Measurements from ENCODE around the gene SPATA20. TPM values are rescaled to one million over a fixed set of nuclear protein-coding genes. Genes with fewer than 3 reads are reported as not detected.

SPATA20 gene
- total and polyA plus RNA-seq, 2 donors from 2014 or later, result 52.7 to 60.4 TPM

GRCh38 chr17:50557630-50558029, 10.7 kb downstream of the SPATA20 start:
- intact Hi-C loops (cut with DNase I), result loop anchor here (10.0 kb wide), 1 partner anchor 117 kb away; no protein-coding TSS in a partner anchor
- H3K27ac ChIP-seq (ENCODE audit: low read depth in 2 of 2, low read length in 2 of 2), result no peak overlapping the region
- peaks cover 5% of the 10 kb centered on the region for H3K27me3 ChIP-seq (ENCODE audit: control insufficient read depth, insufficient read depth, low read length)
- TF ChIP-seq, protein P1, sequence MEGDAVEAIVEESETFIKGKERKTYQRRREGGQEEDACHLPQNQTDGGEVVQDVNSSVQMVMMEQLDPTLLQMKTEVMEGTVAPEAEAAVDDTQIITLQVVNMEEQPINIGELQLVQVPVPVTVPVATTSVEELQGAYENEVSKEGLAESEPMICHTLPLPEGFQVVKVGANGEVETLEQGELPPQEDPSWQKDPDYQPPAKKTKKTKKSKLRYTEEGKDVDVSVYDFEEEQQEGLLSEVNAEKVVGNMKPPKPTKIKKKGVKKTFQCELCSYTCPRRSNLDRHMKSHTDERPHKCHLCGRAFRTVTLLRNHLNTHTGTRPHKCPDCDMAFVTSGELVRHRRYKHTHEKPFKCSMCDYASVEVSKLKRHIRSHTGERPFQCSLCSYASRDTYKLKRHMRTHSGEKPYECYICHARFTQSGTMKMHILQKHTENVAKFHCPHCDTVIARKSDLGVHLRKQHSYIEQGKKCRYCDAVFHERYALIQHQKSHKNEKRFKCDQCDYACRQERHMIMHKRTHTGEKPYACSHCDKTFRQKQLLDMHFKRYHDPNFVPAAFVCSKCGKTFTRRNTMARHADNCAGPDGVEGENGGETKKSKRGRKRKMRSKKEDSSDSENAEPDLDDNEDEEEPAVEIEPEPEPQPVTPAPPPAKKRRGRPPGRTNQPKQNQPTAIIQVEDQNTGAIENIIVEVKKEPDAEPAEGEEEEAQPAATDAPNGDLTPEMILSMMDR (IDR thresholded peaks at IDR 0.05; ENCODE audit: borderline replicate concordance, extremely low read depth, insufficient read depth), result no peak
- peaks cover 0 to 8% (median 7%) of the 10 kb centered on the region in 3 donors for H3K4me1 ChIP-seq (ENCODE audit: control insufficient read depth in 2 of 3, insufficient read depth in 2 of 3, low read depth in 1 of 3, low read length in 3 of 3)
- DNase-seq (no peak), FAIRE-seq (no peak)
- no peaks in the 10 kb centered on the region for H3K9me3 ChIP-seq (ENCODE audit: control insufficient read depth in 2 of 3, insufficient read depth in 1 of 3, low read length in 3 of 3)
- peaks cover 0 to 15% (median 4%) of the 10 kb centered on the region in 3 donors for H3K36me3 ChIP-seq (ENCODE audit: control insufficient read depth in 2 of 3, insufficient read depth in 3 of 3, low read length in 3 of 3)
- H3K9ac ChIP-seq (ENCODE audit: low read length in 3 of 3), result no peak overlapping the region
- H3K4me3 ChIP-seq (ENCODE audit: low read length in 3 of 3), result no peak overlapping the region

- TF ChIP-seq, protein P1 (IDR thresholded peaks at IDR 0.05; ENCODE audit: borderline replicate concordance, extremely low read depth, insufficient read depth), result no peak
- Histone ChIP-seq H3K9ac (ENCODE audit: low read length in 3 of 3) (no peak overlapping the region), H3K4me3 (ENCODE audit: low read length in 3 of 3) (no peak overlapping the region), H3K27me3 (ENCODE audit: control insufficient read depth, insufficient read depth, low read length) (peaks cover 5% of the 10 kb centered on the region), H3K36me3 (ENCODE audit: control insufficient read depth in 2 of 3, insufficient read depth in 3 of 3, low read length in 3 of 3) (peaks cover 0 to 15% (median 4%) of the 10 kb centered on the region in 3 donors), H3K27ac (ENCODE audit: low read depth in 2 of 2, low read length in 2 of 2) (no peak overlapping the region), H3K4me1 (ENCODE audit: control insufficient read depth in 2 of 3, insufficient read depth in 2 of 3, low read depth in 1 of 3, low read length in 3 of 3) (peaks cover 0 to 8% (median 7%) of the 10 kb centered on the region in 3 donors), H3K9me3 (ENCODE audit: control insufficient read depth in 2 of 3, insufficient read depth in 1 of 3, low read length in 3 of 3) (no peaks in the 10 kb centered on the region)
- DNase-seq (no peak), FAIRE-seq (no peak)
- intact Hi-C loops (cut with DNase I), result loop anchor here (10.0 kb wide), 1 partner anchor 117 kb away; no protein-coding TSS in a partner anchor
These were observed 11.1 kb downstream of the SPATA20 start for GRCh38 chr17:50558091-50558490.

GRCh38 chr17:50558581-50558940, 11.6 kb downstream of the SPATA20 start:
- peaks cover 0 to 8% (median 7%) of the 10 kb centered on the region in 3 donors for H3K4me1 ChIP-seq (ENCODE audit: control insufficient read depth in 2 of 3, insufficient read depth in 2 of 3, low read depth in 1 of 3, low read length in 3 of 3)
- no peak for FAIRE-seq

More at GRCh38 chr17:50558581-50558940, 11.6 kb downstream of the SPATA20 start:
- Histone ChIP-seq H3K27ac (ENCODE audit: low read depth in 2 of 2, low read length in 2 of 2) (no peak overlapping the region), H3K27me3 (ENCODE audit: control insufficient read depth, insufficient read depth, low read length) (peaks cover 8% of the 10 kb centered on the region), H3K9me3 (ENCODE audit: control insufficient read depth in 2 of 3, insufficient read depth in 1 of 3, low read length in 3 of 3) (no peaks in the 10 kb centered on the region), H3K9ac (ENCODE audit: low read length in 3 of 3) (no peak overlapping the region), H3K4me3 (ENCODE audit: low read length in 3 of 3) (no peak overlapping the region), H3K36me3 (ENCODE audit: control insufficient read depth in 2 of 3, insufficient read depth in 3 of 3, low read length in 3 of 3) (peaks cover 0 to 15% (median 4%) of the 10 kb centered on the region in 3 donors)
- no peak for DNase-seq
- intact Hi-C loops (cut with DNase I), result loop anchor here (10.0 kb wide), 1 partner anchor 116 kb away; no protein-coding TSS in a partner anchor
- TF ChIP-seq, protein P1 (IDR thresholded peaks at IDR 0.05; ENCODE audit: borderline replicate concordance, extremely low read depth, insufficient read depth), result no peak
